Measurements from ENCODE around the gene MAN1C1. TPM values are rescaled to one million over a fixed set of nuclear protein-coding genes. Genes with fewer than 3 reads are reported as not detected.

MAN1C1 gene
- total RNA-seq, 1 experiment from 2014 or later, result 16.8 TPM

DNA sequence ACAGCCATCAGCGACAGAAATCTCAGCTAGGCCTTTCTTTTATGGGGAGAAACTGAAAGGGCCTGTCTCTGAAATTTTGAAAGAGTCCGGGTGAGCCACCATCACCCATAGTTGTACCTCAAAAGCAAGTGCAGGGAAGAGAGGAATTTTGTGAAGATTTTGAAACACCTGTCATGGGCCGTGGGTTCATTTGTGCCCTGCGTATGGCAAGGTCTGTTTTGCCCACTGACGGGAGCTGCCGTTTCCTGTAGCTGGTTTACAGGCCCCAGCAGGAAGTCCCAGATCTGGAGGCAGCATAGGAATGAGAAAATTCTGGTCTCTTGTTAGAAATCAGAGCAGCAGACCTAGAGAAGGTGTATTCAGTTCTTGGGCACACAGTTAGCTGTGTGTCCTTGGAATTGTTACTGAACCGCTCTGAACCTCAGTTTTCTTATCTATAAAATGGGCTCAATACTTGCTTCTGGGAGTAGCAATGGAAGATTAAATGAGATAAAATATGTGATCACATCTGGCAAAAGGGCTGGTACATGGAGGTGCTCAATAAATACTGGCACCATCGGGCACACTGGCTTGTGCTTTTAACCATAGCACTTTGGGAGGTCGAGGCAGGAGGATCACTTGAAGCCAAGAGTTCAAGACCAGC, 52.5 kb downstream of the MAN1C1 start:
- ChIA-PET POLR2A (no interaction called here), CTCF (no interaction called here)
- no peaks in the 10 kb centered on the region; the same call in 1 of the 2 replicates for H3K27me3 Mint-ChIP-seq (ENCODE audit: low read depth)
- H3K4me3 Mint-ChIP-seq, result no peak overlapping the region
- H3K4me1 Mint-ChIP-seq, result peaks cover 23% of the 10 kb centered on the region
- no peaks in the 10 kb centered on the region for H3K36me3 Mint-ChIP-seq
- peaks cover 5% of the 10 kb centered on the region for H3K9me3 Mint-ChIP-seq
- no peak for ATAC-seq
- H3K27ac Mint-ChIP-seq, result no peak overlapping the region
- DNase-seq (ENCODE audit: low spot score), result no peak
- TF ChIP-seq RELA (CRISPR knock-in tag; IDR thresholded peaks at IDR 0.05; ENCODE audit: borderline replicate concordance) (no peak), FOXP1 (CRISPR knock-in tag; IDR thresholded peaks at IDR 0.05; ENCODE audit: borderline replicate concordance) (no peak), ATF1 (CRISPR knock-in tag; IDR thresholded peaks at IDR 0.05) (no peak), FOXJ3 (CRISPR knock-in tag; IDR thresholded peaks at IDR 0.05; ENCODE audit: borderline replicate concordance) (no peak), ETV6 (CRISPR knock-in tag; IDR thresholded peaks at IDR 0.05) (no peak), RORB (CRISPR knock-in tag; IDR thresholded peaks at IDR 0.05) (no peak), ELF4 (CRISPR knock-in tag; IDR thresholded peaks at IDR 0.05; ENCODE audit: low read depth) (no peak)
- TF ChIP-seq, protein P1, sequence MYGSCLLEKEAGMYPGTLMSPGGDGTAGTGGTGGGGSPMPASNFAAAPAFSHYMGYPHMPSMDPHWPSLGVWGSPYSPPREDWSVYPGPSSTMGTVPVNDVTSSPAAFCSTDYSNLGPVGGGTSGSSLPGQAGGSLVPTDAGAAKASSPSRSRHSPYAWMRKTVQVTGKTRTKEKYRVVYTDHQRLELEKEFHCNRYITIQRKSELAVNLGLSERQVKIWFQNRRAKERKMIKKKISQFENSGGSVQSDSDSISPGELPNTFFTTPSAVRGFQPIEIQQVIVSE (CRISPR knock-in tag; IDR thresholded peaks at IDR 0.05; ENCODE audit: borderline replicate concordance), result no peak
- TF ChIP-seq, protein P2, sequence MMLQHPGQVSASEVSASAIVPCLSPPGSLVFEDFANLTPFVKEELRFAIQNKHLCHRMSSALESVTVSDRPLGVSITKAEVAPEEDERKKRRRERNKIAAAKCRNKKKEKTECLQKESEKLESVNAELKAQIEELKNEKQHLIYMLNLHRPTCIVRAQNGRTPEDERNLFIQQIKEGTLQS (CRISPR knock-in tag; conservative IDR thresholded peaks at IDR 0.05), result no peak
- TF ChIP-seq, protein P3, sequence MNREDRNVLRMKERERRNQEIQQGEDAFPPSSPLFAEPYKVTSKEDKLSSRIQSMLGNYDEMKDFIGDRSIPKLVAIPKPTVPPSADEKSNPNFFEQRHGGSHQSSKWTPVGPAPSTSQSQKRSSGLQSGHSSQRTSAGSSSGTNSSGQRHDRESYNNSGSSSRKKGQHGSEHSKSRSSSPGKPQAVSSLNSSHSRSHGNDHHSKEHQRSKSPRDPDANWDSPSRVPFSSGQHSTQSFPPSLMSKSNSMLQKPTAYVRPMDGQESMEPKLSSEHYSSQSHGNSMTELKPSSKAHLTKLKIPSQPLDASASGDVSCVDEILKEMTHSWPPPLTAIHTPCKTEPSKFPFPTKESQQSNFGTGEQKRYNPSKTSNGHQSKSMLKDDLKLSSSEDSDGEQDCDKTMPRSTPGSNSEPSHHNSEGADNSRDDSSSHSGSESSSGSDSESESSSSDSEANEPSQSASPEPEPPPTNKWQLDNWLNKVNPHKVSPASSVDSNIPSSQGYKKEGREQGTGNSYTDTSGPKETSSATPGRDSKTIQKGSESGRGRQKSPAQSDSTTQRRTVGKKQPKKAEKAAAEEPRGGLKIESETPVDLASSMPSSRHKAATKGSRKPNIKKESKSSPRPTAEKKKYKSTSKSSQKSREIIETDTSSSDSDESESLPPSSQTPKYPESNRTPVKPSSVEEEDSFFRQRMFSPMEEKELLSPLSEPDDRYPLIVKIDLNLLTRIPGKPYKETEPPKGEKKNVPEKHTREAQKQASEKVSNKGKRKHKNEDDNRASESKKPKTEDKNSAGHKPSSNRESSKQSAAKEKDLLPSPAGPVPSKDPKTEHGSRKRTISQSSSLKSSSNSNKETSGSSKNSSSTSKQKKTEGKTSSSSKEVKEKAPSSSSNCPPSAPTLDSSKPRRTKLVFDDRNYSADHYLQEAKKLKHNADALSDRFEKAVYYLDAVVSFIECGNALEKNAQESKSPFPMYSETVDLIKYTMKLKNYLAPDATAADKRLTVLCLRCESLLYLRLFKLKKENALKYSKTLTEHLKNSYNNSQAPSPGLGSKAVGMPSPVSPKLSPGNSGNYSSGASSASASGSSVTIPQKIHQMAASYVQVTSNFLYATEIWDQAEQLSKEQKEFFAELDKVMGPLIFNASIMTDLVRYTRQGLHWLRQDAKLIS (CRISPR knock-in tag; IDR thresholded peaks at IDR 0.05; ENCODE audit: borderline replicate concordance), result no peak

DNA sequence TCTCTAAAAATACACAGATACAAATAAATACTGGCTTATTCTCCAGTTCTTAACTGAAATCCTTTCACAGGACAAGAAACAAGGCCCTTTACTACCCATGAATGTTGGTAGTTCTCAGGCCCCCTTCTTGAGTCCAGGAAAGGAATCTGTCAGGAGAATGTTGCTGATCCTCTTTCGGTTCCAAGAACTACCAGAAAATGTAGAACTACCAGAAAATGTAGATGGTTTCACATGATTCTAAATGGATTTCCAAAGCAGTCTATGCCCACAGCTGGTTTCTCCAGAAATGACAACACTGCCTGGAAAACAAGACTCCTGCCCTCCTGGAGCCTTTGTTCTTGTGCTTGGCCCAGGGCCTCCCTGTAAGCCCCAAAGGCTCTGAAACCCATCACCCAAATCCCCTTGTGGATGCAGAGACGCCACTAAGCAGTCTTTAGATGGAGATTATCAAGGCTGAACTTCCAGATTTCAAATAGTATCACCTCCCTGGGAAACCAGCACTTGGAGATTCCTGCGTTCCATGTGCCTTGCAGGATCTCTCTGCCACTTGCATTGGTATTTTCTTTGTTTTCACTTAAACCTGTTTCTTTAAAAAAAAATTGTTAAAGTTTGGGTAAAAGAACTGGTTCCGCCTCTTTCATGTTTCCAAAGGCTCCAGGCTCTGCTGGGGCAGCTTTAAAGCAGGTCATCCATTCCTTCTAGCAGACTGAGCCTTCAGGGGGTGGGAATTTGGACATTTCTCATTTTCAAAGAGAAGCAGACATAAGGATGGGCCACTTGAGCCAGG, 53.4 kb downstream of the MAN1C1 start:
- Mint-ChIP-seq H3K4me3 (no peak overlapping the region), H3K27ac (no peak overlapping the region), H3K36me3 (no peaks in the 10 kb centered on the region), H3K4me1 (peaks cover 32% of the 10 kb centered on the region), H3K9me3 (peaks cover 5% of the 10 kb centered on the region), H3K27me3 (ENCODE audit: low read depth) (no peaks in the 10 kb centered on the region; the same call in 1 of the 2 replicates)
- TF ChIP-seq SOX15 (CRISPR knock-in tag; IDR thresholded peaks at IDR 0.05) (no peak), ZNF138 (CRISPR knock-in tag; conservative IDR thresholded peaks at IDR 0.05) (no peak), GRHL2 (CRISPR knock-in tag; IDR thresholded peaks at IDR 0.05; ENCODE audit: insufficient replicate concordance, severe bottlenecking) (no peak), SMAD4 (CRISPR knock-in tag; IDR thresholded peaks at IDR 0.05) (no peak)
- no peak for DNase-seq (ENCODE audit: low spot score)
- POLR2A ChIA-PET, result no interaction called here
- CTCF ChIA-PET, result no interaction called here
- no peak for ATAC-seq

DNA sequence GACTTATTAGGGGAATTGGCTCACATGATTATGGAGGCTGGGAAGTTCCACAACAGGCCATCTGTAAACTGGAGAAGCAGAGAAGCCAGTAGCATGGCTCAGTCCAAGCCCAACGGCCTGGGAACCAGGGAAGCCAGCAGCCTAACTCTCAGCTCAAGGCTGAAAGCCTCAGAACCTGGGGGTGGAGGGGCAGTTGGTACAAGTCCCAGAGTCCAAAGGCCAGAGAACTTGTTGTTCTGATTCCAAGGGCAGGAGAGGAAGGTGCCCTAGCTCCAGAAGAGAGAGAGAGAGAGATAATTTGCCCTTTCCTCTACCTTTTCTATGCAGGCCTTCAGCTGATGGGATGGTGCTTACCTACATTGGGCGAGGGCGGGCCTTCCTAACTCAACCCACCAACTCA, 55.3 kb downstream of the MAN1C1 start:
- ChIA-PET POLR2A (no interaction called here), CTCF (no interaction called here)
- Mint-ChIP-seq H3K4me1 (peaks cover 25% of the 10 kb centered on the region), H3K27ac (no peak overlapping the region), H3K36me3 (no peaks in the 10 kb centered on the region), H3K4me3 (no peak overlapping the region), H3K9me3 (peaks cover 5% of the 10 kb centered on the region), H3K27me3 (ENCODE audit: low read depth) (no peaks in the 10 kb centered on the region; the same call in 1 of the 2 replicates)
- no peak for ATAC-seq
- no peak for DNase-seq (ENCODE audit: low spot score)
- TF ChIP-seq KAT7 (CRISPR knock-in tag; IDR thresholded peaks at IDR 0.05; ENCODE audit: borderline replicate concordance) (no peak), JAZF1 (CRISPR knock-in tag; IDR thresholded peaks at IDR 0.05) (no peak), FOXJ3 (CRISPR knock-in tag; IDR thresholded peaks at IDR 0.05; ENCODE audit: borderline replicate concordance) (no peak), GRHL2 (CRISPR knock-in tag; IDR thresholded peaks at IDR 0.05; ENCODE audit: insufficient replicate concordance, severe bottlenecking) (no peak)
- TF ChIP-seq, protein P4, sequence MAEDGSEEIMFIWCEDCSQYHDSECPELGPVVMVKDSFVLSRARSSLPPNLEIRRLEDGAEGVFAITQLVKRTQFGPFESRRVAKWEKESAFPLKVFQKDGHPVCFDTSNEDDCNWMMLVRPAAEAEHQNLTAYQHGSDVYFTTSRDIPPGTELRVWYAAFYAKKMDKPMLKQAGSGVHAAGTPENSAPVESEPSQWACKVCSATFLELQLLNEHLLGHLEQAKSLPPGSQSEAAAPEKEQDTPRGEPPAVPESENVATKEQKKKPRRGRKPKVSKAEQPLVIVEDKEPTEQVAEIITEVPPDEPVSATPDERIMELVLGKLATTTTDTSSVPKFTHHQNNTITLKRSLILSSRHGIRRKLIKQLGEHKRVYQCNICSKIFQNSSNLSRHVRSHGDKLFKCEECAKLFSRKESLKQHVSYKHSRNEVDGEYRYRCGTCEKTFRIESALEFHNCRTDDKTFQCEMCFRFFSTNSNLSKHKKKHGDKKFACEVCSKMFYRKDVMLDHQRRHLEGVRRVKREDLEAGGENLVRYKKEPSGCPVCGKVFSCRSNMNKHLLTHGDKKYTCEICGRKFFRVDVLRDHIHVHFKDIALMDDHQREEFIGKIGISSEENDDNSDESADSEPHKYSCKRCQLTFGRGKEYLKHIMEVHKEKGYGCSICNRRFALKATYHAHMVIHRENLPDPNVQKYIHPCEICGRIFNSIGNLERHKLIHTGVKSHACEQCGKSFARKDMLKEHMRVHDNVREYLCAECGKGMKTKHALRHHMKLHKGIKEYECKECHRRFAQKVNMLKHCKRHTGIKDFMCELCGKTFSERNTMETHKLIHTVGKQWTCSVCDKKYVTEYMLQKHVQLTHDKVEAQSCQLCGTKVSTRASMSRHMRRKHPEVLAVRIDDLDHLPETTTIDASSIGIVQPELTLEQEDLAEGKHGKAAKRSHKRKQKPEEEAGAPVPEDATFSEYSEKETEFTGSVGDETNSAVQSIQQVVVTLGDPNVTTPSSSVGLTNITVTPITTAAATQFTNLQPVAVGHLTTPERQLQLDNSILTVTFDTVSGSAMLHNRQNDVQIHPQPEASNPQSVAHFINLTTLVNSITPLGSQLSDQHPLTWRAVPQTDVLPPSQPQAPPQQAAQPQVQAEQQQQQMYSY (CRISPR knock-in tag; IDR thresholded peaks at IDR 0.05), result no peak
- TF ChIP-seq, protein P5, sequence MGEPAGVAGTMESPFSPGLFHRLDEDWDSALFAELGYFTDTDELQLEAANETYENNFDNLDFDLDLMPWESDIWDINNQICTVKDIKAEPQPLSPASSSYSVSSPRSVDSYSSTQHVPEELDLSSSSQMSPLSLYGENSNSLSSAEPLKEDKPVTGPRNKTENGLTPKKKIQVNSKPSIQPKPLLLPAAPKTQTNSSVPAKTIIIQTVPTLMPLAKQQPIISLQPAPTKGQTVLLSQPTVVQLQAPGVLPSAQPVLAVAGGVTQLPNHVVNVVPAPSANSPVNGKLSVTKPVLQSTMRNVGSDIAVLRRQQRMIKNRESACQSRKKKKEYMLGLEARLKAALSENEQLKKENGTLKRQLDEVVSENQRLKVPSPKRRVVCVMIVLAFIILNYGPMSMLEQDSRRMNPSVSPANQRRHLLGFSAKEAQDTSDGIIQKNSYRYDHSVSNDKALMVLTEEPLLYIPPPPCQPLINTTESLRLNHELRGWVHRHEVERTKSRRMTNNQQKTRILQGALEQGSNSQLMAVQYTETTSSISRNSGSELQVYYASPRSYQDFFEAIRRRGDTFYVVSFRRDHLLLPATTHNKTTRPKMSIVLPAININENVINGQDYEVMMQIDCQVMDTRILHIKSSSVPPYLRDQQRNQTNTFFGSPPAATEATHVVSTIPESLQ (CRISPR knock-in tag; IDR thresholded peaks at IDR 0.05), result no peak
- TF ChIP-seq, protein P6, sequence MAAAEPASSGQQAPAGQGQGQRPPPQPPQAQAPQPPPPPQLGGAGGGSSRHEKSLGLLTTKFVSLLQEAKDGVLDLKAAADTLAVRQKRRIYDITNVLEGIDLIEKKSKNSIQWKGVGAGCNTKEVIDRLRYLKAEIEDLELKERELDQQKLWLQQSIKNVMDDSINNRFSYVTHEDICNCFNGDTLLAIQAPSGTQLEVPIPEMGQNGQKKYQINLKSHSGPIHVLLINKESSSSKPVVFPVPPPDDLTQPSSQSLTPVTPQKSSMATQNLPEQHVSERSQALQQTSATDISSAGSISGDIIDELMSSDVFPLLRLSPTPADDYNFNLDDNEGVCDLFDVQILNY (CRISPR knock-in tag; IDR thresholded peaks at IDR 0.05), result no peak

Data from WTC11 (cell line).